Measurements from ENCODE around the gene CUL5.

The CUL5 gene

DNA sequence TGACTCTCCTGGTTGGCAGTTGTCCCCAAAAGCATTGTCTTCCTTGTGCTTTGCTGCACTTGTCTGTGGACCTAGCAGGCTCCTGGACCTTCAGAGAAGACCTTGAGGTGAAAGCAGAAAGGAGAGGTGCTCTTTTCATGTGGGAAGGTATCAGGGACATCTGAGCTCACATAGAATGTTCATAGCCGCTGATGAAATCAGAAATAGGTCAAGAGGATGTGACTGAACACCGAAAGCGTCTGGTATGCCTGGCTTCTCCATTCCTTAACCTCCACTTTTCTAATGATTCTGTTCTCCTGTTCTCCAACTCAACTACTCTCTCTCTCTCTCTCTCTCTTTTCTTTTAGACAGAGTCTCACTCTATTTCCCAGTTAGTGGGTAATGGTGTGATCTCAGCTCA, 6.2 kb upstream of the CUL5 start:
- Histone ChIP-seq H3K36me3 (ENCODE audit: insufficient read depth) (no peaks in the 10 kb centered on the region), H3K9ac (no peak overlapping the region), H3K4me3 (IDR thresholded peaks at IDR 0.05; ENCODE audit: insufficient read depth, low read depth, low read length) (no peak overlapping the region), H2AFZ (ENCODE audit: low read depth) (no peak overlapping the region), H3K27ac (no peak overlapping the region), H3K4me2 (no peak overlapping the region), H3K27me3 (ENCODE audit: insufficient read depth, low read depth) (no peaks in the 10 kb centered on the region), H3K79me2 (ENCODE audit: insufficient read depth, low read depth) (no peaks in the 10 kb centered on the region), H3K4me1 (ENCODE audit: low read depth, poor library complexity, severe bottlenecking) (no peaks in the 10 kb centered on the region), H4K20me1 (ENCODE audit: insufficient read depth) (no peaks in the 10 kb centered on the region)
- TF ChIP-seq, protein P1, sequence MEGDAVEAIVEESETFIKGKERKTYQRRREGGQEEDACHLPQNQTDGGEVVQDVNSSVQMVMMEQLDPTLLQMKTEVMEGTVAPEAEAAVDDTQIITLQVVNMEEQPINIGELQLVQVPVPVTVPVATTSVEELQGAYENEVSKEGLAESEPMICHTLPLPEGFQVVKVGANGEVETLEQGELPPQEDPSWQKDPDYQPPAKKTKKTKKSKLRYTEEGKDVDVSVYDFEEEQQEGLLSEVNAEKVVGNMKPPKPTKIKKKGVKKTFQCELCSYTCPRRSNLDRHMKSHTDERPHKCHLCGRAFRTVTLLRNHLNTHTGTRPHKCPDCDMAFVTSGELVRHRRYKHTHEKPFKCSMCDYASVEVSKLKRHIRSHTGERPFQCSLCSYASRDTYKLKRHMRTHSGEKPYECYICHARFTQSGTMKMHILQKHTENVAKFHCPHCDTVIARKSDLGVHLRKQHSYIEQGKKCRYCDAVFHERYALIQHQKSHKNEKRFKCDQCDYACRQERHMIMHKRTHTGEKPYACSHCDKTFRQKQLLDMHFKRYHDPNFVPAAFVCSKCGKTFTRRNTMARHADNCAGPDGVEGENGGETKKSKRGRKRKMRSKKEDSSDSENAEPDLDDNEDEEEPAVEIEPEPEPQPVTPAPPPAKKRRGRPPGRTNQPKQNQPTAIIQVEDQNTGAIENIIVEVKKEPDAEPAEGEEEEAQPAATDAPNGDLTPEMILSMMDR (conservative IDR thresholded peaks at IDR 0.05; ENCODE audit: low read depth, low read length) = no peak

DNA sequence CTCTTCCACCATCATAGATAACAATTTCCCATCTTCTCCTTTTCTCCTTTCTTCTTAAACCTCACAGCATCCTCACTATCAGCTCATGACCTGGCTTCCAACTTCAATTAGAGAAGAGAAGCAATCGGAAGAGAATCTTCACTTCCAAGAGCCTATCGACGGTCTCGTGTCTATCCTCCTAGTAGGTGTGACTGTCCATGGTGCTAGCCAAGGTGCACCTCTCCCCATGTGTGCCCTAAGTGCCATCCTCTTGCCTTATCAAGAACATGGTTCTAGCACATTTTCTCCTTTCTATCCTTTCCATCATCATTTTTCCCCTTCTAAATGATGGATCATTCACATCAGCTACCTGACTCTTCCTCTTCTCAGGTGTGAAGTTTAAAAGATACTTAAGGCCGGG, 5.1 kb upstream of the CUL5 start:
- no peak overlapping the region for H3K4me3 ChIP-seq (IDR thresholded peaks at IDR 0.05; ENCODE audit: insufficient read depth, low read depth, low read length)
- TF ChIP-seq, protein P1 (conservative IDR thresholded peaks at IDR 0.05; ENCODE audit: low read depth, low read length) = no peak
- no peak overlapping the region for H2AFZ ChIP-seq (ENCODE audit: low read depth)

DNA sequence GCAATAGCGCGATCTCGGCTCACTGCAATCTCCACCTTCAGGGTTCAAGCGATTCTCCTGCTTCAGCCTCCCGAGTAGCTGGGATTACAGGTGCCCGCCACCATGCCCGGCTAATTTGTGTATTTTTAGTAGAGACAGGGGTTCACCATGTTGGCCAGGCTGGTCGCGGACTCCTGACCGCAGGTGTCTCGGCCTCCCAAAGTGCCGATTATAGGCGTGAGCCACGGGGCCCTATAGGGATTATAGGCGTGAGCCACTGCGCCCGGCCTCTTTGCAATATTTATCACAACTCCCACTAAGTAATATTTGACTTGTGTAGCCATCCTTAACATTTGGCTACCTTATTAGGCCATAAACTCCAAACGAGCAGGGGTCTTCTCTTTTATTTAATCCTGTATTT, 879 bp upstream of the CUL5 start:
- H3K36me3 ChIP-seq (ENCODE audit: insufficient read depth) = no peaks in the 10 kb centered on the region
- H2AFZ ChIP-seq (ENCODE audit: low read depth) = no peak overlapping the region
- TF ChIP-seq, protein P1 (conservative IDR thresholded peaks at IDR 0.05; ENCODE audit: low read depth, low read length) = no peak
- H4K20me1 ChIP-seq (ENCODE audit: insufficient read depth) = no peaks in the 10 kb centered on the region
- H3K9ac ChIP-seq = no peak overlapping the region
- no peaks in the 10 kb centered on the region for H3K27me3 ChIP-seq (ENCODE audit: insufficient read depth, low read depth)
- H3K79me2 ChIP-seq (ENCODE audit: insufficient read depth, low read depth) = peaks cover 39% of the 10 kb centered on the region; the same call in 1 of the 2 replicates
- H3K27ac ChIP-seq = no peak overlapping the region
- H3K4me3 ChIP-seq (IDR thresholded peaks at IDR 0.05; ENCODE audit: insufficient read depth, low read depth, low read length) = no peak overlapping the region
- peaks cover 14% of the 10 kb centered on the region for H3K4me1 ChIP-seq (ENCODE audit: low read depth, poor library complexity, severe bottlenecking)
- no peak overlapping the region for H3K4me2 ChIP-seq

More for the DNA sequence above, 5.1 kb upstream of the CUL5 start:
- no peaks in the 10 kb centered on the region for H3K27me3 ChIP-seq (ENCODE audit: insufficient read depth, low read depth)
- H3K79me2 ChIP-seq (ENCODE audit: insufficient read depth, low read depth) = no peaks in the 10 kb centered on the region
- no peaks in the 10 kb centered on the region for H4K20me1 ChIP-seq (ENCODE audit: insufficient read depth)
- H3K4me2 ChIP-seq = no peak overlapping the region
- H3K4me1 ChIP-seq (ENCODE audit: low read depth, poor library complexity, severe bottlenecking) = no peaks in the 10 kb centered on the region
- no peaks in the 10 kb centered on the region for H3K36me3 ChIP-seq (ENCODE audit: insufficient read depth)
- H3K9ac ChIP-seq = no peak overlapping the region
- no peak overlapping the region for H3K27ac ChIP-seq

DNA sequence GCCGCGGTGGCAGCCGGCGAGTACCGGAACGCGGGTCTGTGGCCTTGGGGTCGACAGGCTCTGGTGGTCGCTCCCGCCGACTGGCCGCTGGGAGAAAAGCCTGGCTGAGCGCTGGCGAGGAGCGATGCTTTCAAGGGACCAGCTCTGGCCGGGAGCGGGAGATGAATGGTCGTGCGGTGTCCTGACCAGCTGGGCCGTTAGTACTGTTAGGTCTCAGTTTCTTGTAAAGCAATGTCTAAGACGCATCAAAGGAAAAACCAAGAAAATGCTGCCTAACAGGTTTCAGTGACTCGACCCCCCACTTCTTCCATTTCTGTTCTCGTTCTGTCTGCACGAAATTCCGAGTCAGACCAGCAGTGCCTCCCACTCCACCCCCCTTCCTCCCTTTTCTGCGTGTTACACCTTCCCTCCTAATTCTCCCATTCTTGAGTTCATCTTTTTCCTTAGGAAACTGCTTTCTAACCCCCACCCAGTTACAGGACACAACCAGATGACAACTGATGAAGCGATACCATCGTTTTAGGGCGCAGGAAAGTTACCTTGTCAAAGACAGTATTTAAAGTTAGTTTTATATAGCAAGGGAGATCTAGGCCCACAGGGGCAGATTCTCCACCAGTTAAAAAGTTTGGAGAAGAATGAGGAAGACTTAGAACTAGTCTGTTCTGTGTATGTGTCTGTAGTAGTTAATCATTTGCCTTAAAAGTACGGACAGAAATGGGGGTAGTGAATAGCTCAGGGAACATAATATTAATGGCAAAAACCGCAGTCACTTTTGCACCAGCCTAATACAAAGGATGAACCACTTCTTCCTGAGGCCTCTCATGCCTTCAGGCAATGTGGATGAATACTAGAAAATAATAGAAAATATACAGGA, 1.0 kb downstream of the CUL5 start:
- Histone ChIP-seq H4K20me1 (ENCODE audit: insufficient read depth) (no peaks in the 10 kb centered on the region), H2AFZ (ENCODE audit: low read depth) (peak overlapping the region; percentile 72), H3K4me2 (peak overlapping the region; percentile 82), H3K27ac (peak overlapping the region; percentile 93), H3K79me2 (ENCODE audit: insufficient read depth, low read depth) (peaks cover 57% of the 10 kb centered on the region; the same call in 1 of the 2 replicates), H3K36me3 (ENCODE audit: insufficient read depth) (no peaks in the 10 kb centered on the region), H3K9ac (peak overlapping the region; percentile 100), H3K27me3 (ENCODE audit: insufficient read depth, low read depth) (no peaks in the 10 kb centered on the region), H3K4me1 (ENCODE audit: low read depth, poor library complexity, severe bottlenecking) (peaks cover 14% of the 10 kb centered on the region), H3K4me3 (IDR thresholded peaks at IDR 0.05; ENCODE audit: insufficient read depth, low read depth, low read length) (no peak overlapping the region)
- TF ChIP-seq, protein P1 (conservative IDR thresholded peaks at IDR 0.05; ENCODE audit: low read depth, low read length) = no peak
